CD4-positive, alpha-beta T cell treated with Interleukin-4 for 4 hours (primary cell): ENCODE results near the gene ABCB8.

Experiments
- DNase-seq: peaks from one replicate; pipeline ENCODE4 v3.0.0-alpha.2; 2020

Gene ABCB8

GRCh38 chr7:151076863-151077704 is 48.8 kb downstream of the ABCB8 start:
- no peak for DNase-seq

DNA sequence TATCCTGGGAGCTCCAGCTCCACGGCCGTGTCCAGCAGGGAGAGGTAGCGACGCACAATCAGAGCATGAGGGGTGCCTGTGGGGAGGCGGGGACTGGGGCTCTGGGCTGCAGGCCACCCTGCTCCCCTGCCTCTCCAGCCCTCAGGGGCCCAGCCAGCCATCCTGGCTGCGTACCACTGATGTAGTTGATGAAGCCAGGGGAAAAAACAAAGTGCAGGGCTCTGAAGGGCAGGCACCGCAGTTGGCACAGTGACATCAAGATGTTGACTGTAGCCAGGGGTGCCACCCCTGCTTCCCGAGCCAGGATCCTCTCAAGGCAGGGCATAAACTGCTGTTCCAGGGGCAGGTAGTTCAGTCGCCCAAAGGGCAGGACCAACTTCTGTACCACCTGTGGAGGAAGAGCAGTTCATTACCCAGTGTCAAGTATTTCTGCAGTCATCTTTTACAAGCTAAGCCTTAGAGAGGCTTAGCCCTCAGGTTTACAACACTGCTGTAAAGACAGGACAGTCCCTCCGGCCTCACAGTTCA is 49.5 kb downstream of the ABCB8 start:
- DNase-seq: no peak

DNA sequence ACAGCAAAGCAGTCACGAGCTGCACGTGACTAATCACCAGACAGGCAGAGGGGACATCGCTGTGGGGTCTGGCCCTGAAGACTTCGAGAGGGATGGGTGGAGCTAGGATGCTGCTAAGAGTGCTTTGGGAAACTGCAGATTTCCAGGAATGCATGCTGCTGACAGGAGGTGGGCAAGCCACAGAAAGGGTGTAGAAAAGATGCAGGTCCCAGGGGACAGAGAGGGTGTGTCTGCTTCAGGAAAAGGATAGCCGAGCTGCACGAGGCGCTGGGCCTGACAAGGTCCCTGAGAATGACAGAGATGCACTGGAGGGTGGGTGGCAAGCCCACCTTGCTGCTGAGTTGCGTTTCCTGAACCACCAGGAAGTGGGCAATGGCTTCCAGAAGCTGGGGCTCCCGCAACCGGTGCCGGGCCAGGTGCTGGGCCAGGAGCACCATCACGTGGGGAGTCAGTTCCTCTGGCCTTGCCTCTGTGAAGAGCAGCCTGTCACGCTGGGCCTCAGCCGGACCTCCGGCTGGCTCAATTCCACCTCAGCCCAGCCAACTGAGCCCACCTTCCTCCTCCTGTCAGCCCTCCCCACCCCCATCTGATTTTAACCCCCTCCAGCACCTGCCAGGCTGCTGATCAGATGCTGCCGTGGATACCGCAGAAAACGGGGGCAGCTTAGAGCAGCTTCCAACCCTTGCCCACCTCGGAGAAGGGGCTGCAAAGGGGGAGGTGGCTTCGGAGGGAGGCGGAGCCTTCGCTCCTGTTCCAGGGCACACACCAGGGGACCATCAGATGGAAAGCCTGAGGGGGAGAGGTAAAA is 50.2 kb downstream of the ABCB8 start:
- no peak for DNase-seq

DNA sequence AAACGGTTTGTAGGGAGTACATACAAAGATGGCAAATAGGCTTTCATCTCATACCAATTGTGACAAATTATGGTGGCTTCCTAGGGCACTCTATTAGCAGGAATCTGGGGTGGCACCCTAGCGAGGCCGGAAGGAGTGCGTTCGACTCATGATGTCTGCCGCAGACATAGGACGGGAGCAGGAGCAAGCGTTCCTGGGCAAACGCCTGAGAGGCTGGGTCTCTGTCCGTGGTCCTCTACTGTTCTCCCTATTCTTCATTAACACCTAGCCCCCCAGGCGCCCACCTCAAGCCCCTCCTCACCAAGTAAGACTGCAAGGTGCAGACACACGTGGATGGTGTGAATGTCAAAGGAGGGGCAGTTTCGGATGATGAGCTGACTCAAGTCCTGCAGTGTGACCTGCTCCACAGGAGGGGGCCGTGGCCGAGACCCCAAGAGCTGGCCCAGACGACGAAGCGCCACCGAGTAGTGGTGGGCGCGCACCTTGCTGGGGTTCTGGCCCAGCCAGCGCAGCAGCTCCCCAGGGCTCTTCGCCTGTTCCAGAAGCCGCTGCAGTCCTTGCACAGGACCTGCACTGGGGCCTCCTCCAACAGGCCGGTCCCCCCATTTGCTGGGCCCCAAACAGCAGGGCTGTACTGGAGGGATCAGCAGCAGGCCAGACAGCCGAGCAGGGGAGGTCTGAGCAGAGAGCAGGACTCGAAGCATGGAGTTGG is 51.1 kb downstream of the ABCB8 start:
- no peak for DNase-seq

GRCh38 chr7:151080067-151080521 is 51.8 kb downstream of the ABCB8 start:
- no peak for DNase-seq

DNA sequence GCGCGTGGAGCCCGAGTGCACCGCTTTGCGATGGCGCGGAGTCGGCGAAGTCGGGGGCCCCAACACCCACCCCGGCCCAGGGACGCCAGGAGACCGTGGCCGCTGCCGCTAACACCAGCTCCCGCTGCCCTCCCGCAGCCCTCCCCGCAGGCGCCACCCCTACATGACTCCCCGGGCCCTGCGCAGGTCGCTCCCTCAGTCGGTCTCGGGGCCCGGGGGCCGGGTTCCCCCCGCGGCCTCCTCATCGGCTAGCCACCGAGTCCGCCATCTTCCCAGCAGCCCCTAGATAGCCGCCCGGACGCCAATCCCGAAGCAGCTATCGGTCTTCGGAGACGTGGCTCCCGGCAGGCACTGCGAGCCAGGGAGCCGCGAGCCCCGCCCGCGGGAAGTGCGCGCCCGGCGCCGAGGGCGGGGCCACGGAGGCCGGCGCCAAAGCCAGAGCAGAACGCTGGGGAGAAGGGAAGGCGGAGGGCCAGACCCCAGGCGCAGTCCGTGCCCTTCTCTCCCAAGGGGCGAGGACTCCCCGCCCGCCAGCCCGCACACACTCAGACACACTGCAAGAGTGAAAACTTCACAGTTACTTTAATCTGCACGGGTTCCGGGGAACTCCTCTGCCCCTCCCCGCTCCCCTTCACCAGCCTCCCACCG is 52.4 kb downstream of the ABCB8 start, which contains the start of gene FASTK:
FASTK (minus strand) TSS at position 288 of the 648 bp plus-strand sequence; CDS start at position 245, 43 bp downstream.
- DNase-seq: peak; percentile 87

GRCh38 chr7:151081170-151082101 is 53.2 kb downstream of the ABCB8 start:
- DNase-seq: no peak

- DNase-seq: no peak
Observed at GRCh38 chr7:151082141-151083070, 54.2 kb downstream of the ABCB8 start.

GRCh38 chr7:151083071-151083823 is 55.0 kb downstream of the ABCB8 start, which contains the start of gene TMUB1:
TMUB1 (minus strand) TSS chr7:151083493; CDS start chr7:151082563, 930 bp downstream.
- peak; percentile 85 for DNase-seq

GRCh38 chr7:151083824-151084160 is 55.5 kb downstream of the ABCB8 start:
- DNase-seq: no peak

- no peak for DNase-seq
Observed at GRCh38 chr7:151085329-151085690, 57.1 kb downstream of the ABCB8 start.

- peak; percentile 39 for DNase-seq
Observed at GRCh38 chr7:151085691-151086620, 57.7 kb downstream of the ABCB8 start, which contains the start of gene AGAP3. AGAP3 (plus strand) TSS chr7:151086475; CDS start chr7:151086742, 267 bp downstream.

GRCh38 chr7:151086802-151087244 is 58.6 kb downstream of the ABCB8 start:
- DNase-seq: no peak

- DNase-seq: no peak
Observed at GRCh38 chr7:151087245-151088018, 59.2 kb downstream of the ABCB8 start.

GRCh38 chr7:151088019-151088855 is 60.0 kb downstream of the ABCB8 start:
- no peak for DNase-seq
